ENCODE data around the gene TEX53.

TEX53 gene

GRCh38 chr9:114662081-114662989, 4.7 kb upstream of the TEX53 start:
- no peak overlapping the region for H3K4me3 ChIP-seq (ENCODE audit: low read depth, low read length)
- TF ChIP-seq CTCF (IDR thresholded peaks at IDR 0.05; ENCODE audit: low read depth, low read length), result peak; percentile 95

GRCh38 chr9:114656301-114656700, 1.3 kb downstream of the TEX53 start:
- no peak overlapping the region for H3K4me3 ChIP-seq (ENCODE audit: low read depth, low read length)
- TF ChIP-seq CTCF (IDR thresholded peaks at IDR 0.05; ENCODE audit: low read depth, low read length), result no peak

DNA sequence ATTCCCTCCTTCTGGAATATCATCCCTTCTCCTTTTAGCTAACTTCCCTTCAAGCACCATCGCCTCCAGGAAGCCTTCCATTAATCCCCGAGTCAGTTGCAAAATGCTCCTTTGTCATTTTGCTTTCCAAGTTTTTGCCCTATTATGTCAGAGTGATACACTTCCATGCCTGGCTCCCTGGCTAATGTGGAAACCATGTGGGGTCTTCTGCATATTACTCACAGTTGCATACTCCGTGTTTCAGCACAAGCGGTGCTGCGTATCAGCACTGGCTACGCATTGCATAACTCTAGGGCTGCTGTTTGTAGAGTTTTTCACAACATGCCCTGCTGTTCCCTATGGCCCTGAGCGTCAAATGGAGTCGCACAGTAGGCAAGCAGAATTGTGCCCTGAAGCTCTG, 1.9 kb downstream of the TEX53 start:
- no peak overlapping the region for H3K4me3 ChIP-seq (ENCODE audit: low read depth, low read length)
- TF ChIP-seq CTCF (IDR thresholded peaks at IDR 0.05; ENCODE audit: low read depth, low read length), result no peak

DNA sequence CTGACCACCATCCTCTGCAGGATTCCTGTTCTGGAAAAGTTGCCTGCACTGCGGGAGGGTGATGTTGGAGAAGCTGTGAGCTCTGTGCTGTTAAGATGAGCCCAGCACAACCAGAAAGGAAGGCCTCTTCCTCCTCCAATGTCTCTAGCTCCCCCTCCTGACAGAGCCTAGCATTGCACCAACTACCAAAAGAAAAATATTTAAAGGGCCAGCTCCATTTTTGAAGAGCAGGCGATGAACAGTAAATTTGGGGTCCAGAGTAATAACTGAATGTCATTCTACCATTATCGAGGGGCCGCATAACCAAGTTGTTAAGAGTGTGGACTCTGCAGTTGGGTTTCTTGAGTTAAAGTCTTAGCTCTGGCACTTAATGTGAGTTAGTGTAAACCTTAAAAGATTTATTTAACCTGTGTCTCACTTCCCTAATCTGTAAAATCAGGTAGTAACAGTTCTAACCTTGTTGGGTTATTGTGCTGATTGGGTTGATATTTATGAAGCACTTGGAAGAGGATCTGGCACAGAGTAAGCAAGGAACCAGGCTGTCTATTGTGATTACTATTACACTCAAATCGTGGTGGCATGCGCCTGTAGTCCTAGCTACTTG, 3.9 kb downstream of the TEX53 start:
- no peak overlapping the region for H3K4me3 ChIP-seq (ENCODE audit: low read depth, low read length)
- TF ChIP-seq CTCF (IDR thresholded peaks at IDR 0.05; ENCODE audit: low read depth, low read length), result peak; percentile 93

DNA sequence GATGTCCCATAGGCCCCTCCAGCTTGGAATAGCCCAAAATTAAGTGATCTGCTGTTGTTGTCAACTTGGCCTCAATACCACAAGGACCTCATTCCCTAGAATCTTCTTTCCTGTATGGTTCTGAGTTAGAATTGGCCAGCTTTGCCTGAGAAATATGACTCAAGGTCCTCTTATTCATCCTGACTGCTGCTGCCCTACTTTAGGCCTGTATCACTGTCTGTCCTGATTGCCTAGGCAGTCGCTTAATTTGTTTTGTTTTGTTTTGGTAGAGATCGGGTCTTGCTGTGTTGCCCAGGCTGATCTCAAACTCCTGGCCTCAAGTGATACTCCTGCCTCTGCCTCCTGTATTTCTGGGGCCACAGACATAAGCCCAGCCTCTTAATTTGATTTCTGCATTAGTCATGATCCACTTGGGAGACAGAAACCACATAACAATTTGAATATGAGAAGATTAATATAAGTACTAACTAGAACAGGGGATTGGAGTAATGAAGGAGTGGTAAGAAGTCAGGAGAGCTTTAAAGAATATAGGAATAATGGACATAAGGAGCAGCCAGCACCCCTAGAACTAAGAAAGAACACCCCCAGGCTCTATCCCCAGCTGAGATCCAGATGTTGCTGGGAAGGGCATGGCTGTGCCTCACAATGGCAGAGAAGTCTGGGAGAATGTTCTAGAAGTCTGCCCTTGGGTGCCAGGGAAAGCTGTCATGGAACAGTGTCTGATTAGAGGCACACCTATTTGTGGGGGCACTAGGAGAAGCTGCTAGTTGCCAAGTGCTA, 4.6 kb downstream of the TEX53 start:
- no peak for TF ChIP-seq CTCF (IDR thresholded peaks at IDR 0.05; ENCODE audit: low read depth, low read length)
- no peak overlapping the region for H3K4me3 ChIP-seq (ENCODE audit: low read depth, low read length)

DNA sequence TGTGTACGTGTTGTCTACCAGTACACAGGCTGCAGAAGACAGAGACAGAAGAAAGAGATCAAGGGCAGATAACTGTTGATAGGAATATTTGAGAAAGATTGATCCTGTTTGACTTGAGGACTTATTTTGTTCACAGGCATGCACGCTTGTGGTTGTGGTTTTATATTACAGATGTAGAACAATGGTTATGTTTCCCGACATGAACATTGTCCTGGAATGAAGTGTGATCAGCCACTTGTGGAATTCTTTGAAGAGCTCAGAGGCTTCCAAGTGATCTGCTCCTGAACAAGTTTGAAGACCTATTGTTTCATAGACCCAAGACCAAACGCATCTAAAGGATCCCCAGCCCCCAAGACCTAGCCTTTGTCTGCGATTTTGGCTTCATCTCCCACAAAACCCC, 13.7 kb downstream of the TEX53 start:
- H3K4me3 ChIP-seq (ENCODE audit: low read depth, low read length), result no peak overlapping the region
- no peak for TF ChIP-seq CTCF (IDR thresholded peaks at IDR 0.05; ENCODE audit: low read depth, low read length)
